Measurements from ENCODE around the gene EFCAB13.

GRCh38 chr17:47470836-47471235, 147.1 kb downstream of the EFCAB13 start:
- no peak for TF ChIP-seq MAZ (IDR thresholded peaks at IDR 0.05; ENCODE audit: borderline replicate concordance, low read depth, low read length)
- TF ChIP-seq CTCF (conservative IDR thresholded peaks at IDR 0.05; ENCODE audit: low read depth, low read length) = no peak
- TF ChIP-seq ELK1 (IDR thresholded peaks at IDR 0.05; ENCODE audit: borderline replicate concordance, low read depth, low read length) = no peak
- TF ChIP-seq POLR2A (IDR thresholded peaks at IDR 0.05; ENCODE audit: low read depth, low read length) = no peak
- no peak for TF ChIP-seq BHLHE40 (IDR thresholded peaks at IDR 0.05; ENCODE audit: low read depth, low read length)
- TF ChIP-seq RAD21 (IDR thresholded peaks at IDR 0.05; ENCODE audit: low read length) = no peak

Measured in IMR-90 (cell line).